ENCODE data around the gene NCAPD3.

The NCAPD3 gene

GRCh38 chr11:134267461-134267860, 43.7 kb upstream of the NCAPD3 start:
- H3K4me3 ChIP-seq (ENCODE audit: low read depth, low read length): no peak overlapping the region
- in situ Hi-C loops (cut with HindIII; ENCODE audit: low sequenced_read_pairs): no loop called here
- no peak for TF ChIP-seq CTCF (IDR thresholded peaks at IDR 0.05; ENCODE audit: low read depth, low read length, missing control alignments)
- DNase-seq (ENCODE audit: low read depth): no peak

- DNase-seq (ENCODE audit: low read depth): no peak
- TF ChIP-seq CTCF (IDR thresholded peaks at IDR 0.05; ENCODE audit: low read depth, low read length, missing control alignments): no peak
- no peak overlapping the region for H3K4me3 ChIP-seq (ENCODE audit: low read depth, low read length)
- in situ Hi-C loops (cut with HindIII; ENCODE audit: low sequenced_read_pairs): no loop called here
Measured at GRCh38 chr11:134266841-134267251, 43.1 kb upstream of the NCAPD3 start.

GRCh38 chr11:134266440-134266839, 42.7 kb upstream of the NCAPD3 start:
- H3K4me3 ChIP-seq (ENCODE audit: low read depth, low read length): no peak overlapping the region
- no peak for DNase-seq (ENCODE audit: low read depth)
- TF ChIP-seq CTCF (IDR thresholded peaks at IDR 0.05; ENCODE audit: low read depth, low read length, missing control alignments): no peak

GRCh38 chr11:134264966-134265764, 41.4 kb upstream of the NCAPD3 start:
- no peak for DNase-seq (ENCODE audit: low read depth)
- no peak for TF ChIP-seq CTCF (IDR thresholded peaks at IDR 0.05; ENCODE audit: low read depth, low read length, missing control alignments)
- in situ Hi-C loops (cut with HindIII; ENCODE audit: low sequenced_read_pairs): no loop called here
- no peak overlapping the region for H3K4me3 ChIP-seq (ENCODE audit: low read depth, low read length)

More at GRCh38 chr11:134266440-134266839, 42.7 kb upstream of the NCAPD3 start:
- in situ Hi-C loops (cut with HindIII; ENCODE audit: low sequenced_read_pairs): no loop called here

- peak; percentile 38 for DNase-seq (ENCODE audit: low read depth)
- TF ChIP-seq CTCF (IDR thresholded peaks at IDR 0.05; ENCODE audit: low read depth, low read length, missing control alignments): peak; percentile 64
- in situ Hi-C loops (cut with HindIII; ENCODE audit: low sequenced_read_pairs): no loop called here
Measured at GRCh38 chr11:134261626-134262488, 38.1 kb upstream of the NCAPD3 start.

GRCh38 chr11:134260983-134261382, 37.2 kb upstream of the NCAPD3 start:
- in situ Hi-C loops (cut with HindIII; ENCODE audit: low sequenced_read_pairs): no loop called here
- H3K4me3 ChIP-seq (ENCODE audit: low read depth, low read length): no peak overlapping the region
- TF ChIP-seq CTCF (IDR thresholded peaks at IDR 0.05; ENCODE audit: low read depth, low read length, missing control alignments): no peak
- no peak for DNase-seq (ENCODE audit: low read depth)

More at GRCh38 chr11:134261626-134262488, 38.1 kb upstream of the NCAPD3 start:
- no peak overlapping the region for H3K4me3 ChIP-seq (ENCODE audit: low read depth, low read length)
